ENCODE measurements around the gene MESP2.

The MESP2 gene

DNA sequence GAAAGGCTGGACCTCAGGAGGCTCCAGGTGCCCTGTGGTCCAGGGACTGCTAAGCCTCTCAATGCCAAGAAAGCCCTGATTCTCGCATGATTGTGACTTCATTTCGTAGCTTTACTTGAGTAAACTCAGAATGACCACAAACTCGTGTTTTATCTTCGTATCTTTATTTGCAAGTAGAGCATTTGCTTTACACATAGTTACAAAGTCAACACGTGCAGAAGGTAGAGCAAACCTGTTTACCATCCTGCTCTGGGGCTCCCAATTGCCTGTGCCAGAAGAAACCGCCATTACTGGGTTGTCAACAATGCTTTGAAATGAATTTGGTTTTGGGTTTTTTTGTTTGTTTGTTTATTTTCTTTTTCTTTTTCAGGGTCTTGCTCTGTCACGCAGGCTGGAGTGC is 19.2 kb upstream of the MESP2 start:
- no peak for DNase-seq

DNA sequence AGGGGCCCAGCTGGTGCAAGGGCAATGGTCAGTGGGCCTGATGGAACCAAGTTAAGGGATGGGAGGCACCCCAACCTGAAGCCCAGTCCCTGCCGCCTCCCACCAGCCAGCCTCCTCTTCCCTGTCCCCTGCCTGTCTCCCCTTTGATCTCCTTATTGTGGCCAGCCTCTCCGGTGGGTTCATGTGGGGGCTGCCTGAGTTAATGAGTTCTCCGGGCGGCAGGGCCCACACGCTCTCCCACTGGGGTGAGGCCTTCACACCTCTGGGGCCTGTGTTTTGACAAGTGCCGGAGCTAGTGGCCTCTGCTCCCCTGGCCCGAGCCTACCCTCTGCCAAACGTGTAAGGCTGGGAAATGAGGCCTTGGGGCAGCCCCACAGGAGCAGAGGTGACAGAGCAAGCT is 17.8 kb upstream of the MESP2 start:
- no peak for DNase-seq

DNA sequence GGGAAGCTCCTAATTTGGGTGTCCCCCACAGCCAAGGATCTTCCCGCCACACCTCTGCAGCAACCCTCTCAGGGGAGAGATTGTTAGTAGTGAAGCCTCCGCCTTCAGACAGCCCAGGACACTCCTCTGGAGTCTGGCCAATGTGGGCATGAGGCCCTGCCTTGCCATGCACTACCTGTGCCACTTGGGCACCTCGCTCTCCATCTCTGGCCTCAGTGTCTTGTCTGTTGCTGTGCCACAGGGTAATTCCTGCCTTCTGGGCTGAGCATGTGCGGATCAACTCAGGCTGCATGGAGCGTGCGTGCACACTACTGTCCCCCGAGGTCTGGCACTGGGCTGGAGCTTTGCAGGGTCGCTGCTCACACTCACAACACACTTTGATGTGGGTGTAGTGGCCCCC is 17.2 kb upstream of the MESP2 start:
- DNase-seq = no peak

DNA sequence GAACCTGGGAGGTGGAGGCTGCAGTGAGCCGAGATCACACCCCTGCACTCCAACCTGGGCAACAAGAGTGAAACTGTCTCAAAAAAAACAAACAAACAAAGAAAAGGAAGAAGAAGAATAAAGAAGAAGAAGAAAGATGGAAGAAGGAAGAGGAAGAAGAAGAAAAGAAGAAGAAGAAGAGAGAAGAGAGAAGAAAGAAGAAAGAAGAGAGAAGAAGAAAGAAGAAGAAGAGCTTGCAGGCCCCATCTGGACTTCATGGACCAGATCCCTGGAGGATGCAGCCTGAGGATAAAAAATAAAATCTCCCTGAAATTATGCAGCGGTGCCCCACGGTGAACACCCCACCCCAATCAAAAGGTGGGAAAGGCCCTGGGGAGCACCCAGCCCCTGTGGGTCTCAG is 16.3 kb upstream of the MESP2 start:
- DNase-seq = no peak

DNA sequence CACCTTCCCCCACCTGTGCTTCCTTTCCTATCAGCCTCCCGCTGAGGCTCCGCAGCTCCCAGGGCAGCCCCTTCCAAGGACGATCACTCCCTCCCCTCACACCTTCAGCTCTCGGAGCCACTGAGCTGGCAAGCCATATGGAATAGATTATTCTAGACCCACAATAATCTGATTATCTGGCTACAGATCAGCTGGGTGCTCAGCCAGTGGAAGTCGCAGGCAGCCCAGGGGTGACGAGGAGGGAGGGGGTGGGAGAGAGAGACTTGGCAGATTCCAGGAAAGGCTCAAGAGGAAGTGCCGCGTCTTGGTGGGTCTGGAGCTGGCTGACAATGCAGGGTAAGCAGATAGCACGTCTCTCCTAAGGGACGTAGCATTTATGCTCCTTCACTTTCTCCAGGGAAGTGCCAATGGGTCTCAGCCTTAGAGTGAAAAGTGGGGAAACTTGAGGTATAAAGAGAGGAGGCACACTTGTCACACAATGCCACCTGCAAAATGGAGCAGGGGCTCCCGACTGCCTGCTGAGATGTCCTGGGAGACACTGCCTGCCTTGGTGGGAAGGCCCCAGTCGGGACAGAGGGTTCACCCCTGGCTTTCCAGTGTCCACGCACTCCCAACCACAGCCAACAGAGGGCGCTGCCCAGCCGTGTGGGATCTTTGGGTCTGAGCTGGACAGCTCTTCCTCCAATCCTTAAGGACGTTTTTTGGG is 15.7 kb upstream of the MESP2 start:
- no peak for DNase-seq

DNA sequence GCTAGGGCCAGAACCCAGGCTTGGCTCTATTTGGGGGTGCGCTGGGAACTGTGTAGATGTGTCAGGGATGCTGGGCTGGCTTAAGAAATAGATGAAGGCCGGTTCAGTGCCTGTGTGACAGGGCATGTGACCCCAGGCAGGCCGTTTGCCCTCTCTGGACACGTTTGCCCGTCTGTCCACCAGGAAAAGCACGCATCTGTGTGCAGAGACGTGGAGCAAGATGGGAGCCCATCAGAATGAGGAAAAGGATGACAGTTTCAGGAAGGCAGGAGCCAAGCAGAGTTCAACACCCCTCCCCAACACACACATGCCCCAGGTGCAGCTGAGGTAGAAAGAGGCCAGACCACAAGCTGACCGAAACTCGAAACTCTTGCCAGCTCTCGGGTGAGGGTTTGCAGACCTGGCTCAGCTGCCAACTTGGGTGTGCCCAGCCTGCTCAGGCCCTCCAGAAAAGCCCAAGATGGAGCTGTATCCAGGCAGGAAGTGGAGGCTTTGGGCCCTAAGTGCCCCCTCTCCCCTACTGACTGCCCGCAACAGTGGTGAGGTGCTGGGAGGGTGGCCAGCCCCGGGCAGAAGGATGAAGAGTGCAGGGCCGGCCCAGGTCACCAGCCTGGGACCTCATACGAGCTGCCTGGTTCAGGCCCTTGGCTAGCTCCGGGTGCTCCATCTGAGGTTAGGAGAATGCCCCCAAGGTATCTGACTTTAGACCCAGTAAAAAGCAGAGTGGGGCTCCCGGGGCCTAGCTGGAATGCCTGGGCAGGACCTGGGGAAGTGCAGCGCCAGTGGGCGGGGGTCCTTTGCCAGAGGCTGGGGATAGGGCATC is 14.9 kb upstream of the MESP2 start:
- no peak for DNase-seq

DNA sequence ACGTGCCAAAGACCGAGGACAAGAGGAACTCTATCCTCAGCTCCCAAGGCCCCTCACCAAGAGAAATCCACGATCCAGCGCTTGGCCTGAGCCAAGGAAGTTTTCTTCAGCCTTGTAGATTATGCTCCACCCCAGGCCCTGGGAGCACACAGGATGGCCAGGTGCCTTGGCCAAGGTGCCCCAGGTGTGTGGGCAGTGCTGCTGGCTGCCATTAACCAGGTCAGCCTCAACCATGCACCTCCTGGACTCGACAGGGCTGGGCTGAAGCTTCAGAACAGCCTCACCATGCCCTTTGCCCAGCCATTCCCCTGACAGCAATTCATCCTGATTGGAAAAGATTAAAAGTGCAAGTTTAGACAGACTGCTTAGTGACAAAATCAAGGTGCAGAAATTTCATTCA is 14.2 kb upstream of the MESP2 start:
- DNase-seq = no peak

DNA sequence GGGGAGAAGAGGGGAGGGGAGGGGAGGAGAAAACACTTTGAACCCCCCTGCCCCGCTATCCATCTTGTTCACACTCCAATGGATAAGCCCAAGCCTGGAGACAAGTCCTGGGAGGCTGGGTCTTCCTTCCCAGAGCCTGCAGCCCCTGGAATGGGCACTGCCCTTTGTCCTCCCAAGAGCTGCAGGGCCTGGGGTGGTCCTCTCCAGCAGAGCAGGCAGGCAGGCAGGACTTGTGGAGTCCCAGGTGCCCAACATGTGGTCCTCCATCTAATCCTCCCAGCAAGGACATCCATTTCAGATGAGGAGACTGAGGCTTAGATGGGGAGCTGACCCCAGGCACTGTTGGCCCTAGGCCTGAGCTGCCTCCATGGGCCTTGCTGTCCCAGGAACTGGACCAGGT is 10.4 kb upstream of the MESP2 start:
- no peak for DNase-seq

DNA sequence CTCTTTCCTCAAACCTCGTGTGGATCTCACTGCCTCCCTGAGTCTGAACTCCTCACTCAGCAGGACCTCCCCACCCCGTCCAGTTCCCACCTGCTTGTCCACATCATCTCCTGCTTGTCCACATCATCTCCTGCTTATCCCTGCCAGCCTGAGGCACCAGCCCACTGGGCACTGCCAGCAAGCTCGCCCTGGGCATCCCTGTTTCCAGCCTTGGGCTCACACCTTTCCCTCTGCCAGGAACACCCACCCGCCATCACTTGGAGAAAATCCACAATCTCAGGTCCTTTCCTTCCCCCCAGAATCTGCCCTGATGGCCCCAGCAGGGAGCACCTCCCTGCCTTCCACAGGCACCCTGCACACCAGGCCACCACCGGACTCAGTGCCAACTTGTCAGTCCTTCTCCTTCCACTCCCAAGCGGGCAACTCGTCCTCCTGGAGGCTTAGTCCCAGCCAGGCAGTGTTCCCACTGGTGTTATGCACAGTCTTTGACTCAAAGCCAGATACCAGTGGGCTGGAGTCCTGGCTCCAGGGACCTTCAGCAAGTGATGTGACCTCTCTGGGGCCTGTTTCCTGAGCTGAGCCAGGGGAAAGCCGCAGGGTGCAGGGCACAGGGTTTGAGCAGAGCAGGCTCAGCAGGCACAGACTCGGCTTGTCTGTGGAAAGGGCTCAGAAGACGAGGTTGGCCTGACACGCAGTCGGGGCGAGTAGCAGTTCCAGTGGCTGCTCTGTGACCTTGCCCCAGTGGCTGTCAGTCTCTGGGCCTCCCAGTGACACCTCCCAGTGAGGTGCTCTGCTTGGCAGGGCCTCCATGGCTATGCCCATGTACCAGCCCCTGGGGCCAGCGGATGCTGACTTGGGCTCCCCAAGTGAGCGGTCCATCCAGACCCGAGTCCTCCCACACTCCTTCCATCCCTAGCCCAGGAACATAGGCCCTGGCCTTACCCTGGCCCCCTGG is 9.5 kb upstream of the MESP2 start:
- no peak for DNase-seq

DNA sequence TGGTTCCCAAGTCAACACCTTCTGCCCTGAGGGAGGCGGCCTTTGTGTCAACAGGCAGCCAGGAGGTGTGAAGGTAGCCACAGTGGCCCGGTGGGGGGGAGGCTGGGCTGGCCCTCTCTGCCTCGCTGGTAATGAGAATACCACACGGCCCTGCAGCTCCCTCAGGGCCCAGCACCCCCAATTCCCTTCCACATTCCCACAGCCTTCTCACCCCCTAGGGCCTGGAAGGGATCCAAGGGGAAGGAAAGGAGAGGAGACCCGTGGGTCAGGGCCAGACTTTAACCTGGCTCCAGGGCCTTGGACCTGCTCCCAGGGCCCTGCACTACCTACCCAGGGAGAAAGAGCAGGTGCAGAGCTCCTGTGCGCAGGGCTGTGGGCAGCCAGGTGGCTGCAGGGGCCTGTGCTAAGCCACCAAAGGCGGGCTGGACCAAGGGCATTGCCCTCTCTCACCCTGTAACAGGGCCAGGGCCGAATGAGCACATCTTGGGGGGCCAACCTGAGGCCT is 8.7 kb upstream of the MESP2 start:
- DNase-seq = no peak

DNA sequence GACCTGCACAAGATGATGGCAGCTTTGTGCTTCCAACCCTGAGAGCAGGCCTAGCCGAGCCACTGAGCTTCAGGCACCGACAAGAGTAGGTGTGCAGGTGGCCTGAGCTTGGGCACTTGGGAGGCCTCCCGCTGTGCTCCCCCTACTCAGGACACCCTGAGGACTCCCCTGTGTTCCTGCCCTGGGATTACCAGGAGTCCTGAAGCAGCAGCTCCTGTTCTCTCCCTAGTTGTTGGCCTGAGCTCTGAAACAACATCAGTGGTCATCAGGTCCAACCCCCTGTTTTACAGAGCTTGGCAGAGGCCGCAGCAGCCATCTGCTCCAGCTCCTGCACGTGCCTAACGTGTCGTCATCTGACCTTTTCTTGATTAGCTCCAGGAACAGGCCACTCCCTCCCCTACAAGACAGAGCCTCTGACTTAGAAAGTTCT is 8.0 kb upstream of the MESP2 start:
- DNase-seq = no peak

DNA sequence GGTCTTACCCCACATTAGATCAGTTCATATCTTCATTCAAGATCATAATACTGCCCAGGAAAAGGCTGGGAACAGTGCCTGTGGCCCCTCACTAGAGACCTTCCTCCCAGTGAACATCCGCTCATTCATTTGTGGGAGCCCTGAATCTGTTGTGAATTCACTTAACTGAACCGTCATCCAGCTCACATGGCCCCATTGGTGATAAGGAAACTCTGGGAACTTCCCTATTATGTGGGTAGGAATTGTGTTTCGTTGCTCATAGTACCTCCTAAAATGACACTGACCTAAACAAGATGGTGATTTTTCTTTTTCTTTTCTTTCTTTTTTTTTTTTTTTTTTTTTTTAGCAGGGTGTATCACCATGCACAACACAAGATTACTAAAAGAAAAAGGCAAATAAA is 6.8 kb upstream of the MESP2 start:
- no peak for DNase-seq

DNA sequence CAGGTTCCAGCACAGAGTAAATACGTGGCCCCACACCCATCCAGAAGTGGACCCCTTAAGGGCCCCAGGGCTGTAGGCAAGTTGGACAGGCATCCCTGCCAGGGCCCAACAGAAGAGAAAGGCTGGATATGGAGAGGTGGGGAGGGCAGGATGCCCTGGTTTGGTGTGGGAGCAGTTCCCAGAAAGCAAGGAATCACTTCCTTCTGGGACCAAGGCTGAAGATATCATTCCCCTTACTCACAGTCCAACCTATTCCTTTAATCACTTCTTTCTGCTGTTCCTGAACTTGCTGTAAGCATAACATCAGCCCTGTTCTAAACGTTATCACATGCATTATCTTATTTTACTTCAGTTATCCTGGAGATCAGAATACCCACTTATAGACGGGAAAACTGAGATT is 6.1 kb upstream of the MESP2 start:
- DNase-seq = no peak

DNA sequence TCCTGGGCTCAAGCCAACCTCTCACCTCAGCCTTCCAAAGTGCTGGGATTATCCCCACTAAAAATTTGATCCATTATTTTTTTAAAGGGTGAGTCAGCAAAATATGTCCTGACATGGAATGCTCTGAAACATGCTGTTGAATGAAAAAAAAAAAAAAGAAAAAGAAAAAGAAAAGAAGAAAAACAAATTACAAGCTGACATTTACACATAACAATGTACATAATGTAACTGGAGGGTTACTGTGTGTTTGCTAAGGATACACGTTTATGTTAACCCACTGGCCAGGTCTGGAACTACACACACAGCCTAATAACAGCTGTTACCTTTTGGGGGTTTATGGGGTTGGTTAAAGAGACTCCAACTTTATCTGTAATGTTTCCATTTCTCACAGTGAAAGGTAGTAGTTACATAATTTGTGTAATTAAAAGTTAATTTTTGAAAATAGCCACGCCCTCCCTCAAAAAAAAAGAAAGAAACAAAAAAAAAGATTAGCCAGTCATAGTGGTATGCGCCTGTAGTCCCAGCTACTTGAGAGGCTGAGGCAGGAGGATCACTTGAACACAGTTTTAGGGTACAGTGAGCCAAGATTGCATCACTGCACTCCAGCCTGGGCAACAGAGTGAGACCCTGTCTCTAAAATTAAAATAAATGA is 3.1 kb upstream of the MESP2 start:
- no peak for DNase-seq

DNA sequence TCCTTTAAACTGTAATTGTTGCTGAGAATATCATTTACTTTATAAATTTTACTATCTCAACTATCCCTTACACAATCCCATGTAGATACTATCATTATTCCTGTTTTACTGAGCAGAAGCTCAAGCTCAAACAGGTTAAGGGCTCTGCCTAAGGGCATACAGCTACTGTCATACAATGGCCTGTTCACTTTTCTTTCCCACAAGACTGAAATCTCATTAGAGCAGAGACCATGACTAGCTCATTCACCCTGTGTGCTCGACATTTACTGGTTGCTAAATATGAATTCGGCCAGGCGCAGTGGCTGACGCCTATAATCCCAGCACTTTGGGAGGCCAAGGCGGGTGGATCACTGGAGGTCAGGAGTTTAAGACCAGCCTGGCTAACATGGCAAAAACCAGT is 1.6 kb upstream of the MESP2 start:
- no peak for DNase-seq

DNA sequence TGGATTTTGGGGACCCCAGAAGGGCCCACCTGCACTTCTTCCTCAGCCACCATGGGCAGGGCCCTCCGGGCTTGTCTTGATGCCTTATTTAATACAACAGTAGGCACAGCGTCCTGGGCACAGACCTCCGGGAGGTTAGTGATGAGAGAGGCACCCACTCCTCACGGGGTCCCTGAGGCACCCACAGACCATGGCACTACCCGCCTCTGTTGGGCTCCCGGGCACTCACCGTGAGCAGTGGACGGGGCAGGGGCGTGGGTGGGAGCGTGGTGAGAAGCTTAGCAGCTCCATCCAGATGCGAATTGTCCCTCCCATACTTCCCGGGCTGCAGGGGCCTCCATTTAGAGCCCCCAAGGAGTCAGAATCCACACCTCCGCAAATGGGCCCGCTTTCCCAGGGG is 317 bp upstream of the MESP2 start:
- no peak for DNase-seq

DNA sequence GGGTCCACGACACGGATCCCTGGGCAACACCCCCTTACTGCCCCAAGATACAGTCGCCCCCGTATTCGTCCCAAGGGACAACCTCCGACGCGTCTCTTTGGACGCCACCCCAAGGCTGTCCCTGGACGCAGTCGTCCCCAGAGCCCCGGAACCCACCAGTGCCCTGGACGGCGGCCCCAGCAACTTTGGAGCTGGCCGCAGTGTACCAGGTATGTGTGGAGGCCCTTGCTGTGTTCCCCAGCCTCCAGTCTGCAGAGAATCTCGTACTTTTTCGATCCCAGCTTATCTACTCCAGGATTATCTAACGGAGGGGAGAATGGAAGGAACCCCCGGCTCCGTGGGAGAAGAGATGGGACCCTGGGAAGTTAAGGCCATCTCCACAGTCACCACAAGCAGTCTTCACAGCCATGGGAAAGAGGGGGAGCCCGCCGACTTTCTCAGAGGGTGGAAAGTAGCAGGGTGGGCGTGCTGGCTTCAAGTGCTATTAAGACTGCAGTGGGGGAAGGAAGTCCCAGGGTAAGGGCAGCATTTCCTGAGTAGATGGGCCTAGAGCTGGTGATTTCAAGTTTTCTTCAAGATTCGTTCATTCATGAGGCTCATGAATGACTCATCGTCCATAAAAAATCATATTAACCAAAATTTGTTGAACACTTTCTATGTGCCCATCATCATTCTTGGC is 1.1 kb downstream of the MESP2 start:
- no peak for DNase-seq

DNA sequence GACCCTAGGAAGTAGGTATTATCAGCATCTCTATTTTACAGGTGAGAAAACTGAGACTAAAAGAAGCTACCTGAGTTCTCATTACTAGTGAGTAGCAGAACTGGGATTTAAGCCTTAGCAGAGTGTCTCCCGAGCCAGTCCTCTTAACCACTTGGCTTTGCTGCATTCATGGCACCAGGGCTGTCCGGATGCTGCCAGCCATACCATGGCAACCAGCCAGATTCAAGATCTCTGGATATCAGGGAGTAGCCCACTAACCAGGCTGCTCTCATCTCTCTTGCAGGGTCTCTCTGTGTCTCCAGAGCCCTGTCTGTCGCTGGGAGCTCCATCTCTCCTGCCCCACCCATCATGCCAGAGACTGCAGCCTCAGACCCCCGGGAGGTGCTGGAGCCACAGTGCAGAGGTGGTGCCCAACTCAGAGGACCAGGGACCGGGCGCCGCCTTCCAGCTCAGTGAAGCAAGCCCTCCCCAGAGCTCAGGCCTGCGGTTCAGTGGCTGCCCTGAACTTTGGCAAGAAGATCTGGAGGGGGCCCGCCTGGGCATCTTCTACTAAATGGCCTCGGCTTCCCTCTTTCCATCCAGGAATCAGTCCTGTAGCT is 1.7 kb downstream of the MESP2 start:
- no peak for DNase-seq

DNA sequence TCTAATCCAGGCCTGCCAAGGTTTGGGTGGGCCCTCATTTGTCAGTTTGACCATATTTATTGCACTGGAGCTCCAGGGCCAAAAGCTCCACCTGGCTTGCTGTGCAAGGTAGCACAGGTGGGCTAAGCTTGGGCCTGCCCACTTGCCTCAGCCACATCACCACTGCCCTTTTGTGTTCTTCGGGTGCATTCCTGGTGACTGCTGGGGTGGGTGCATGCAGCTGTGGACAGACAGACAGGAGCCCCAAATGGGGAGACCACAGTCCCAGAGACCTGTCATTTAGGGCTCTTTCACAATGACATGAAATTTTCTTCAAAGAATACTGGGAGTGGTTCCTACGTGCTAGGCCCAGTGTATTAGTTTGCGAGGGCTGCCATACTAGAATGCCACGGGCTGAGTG is 2.7 kb downstream of the MESP2 start:
- no peak for DNase-seq

DNA sequence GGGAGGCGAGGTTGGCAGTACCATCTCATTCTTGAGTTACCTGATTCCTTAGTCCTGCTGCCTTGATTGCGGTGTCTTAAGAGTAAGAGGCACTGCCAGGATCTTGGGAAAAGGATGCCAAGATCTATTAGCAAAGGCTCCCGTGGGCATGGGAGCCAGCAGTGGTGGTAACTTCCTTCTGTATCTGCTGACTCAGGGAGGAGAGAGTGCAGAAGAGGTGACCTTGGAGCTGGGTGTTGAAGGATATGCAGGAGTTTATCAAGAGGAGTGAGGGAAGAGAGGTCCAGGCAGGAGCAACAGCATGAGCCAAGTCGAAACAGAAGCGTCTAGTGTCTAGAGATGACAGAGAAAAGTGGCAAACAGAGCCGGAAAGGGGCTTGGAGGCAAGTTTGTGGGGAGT is 4.5 kb downstream of the MESP2 start:
- no peak for DNase-seq

DNA sequence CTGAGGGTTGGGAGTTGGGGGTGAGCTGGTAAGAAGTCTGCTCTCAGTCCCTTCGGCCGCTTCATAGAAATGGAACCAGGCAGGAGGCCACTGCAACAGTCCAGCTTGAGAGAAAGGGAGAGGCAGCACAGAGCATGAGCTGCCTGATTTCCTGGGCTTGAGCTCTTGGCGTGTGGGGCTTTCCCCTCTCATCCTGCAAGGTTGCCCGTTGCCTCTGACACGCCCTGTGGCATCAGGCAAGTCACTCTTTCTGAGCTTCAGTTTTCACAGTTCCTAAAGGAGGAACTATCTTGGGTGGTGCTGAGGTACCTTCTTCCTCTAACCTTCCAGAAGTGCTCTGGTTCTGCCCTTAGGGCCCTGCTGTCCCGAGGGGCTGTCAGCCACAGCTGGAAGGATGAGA is 4.9 kb downstream of the MESP2 start:
- DNase-seq = no peak
